NCI-H82 treated with DMSO at 0.1 percent for 48 hours (cell line): Measurements from ENCODE around the gene CYTL1.
"Not testable (repeated sequence)": the region's sequence is repeated elsewhere in the genome, so short reads cannot be mapped to it uniquely, and the experiment has no call there.

Source experiments
- DNase-seq: peaks from one replicate; lab custom pipeline; 2025; ENCODE audit not compliant: unreplicated experiment; lab: John Stamatoyannopoulos, UW

The CYTL1 gene, protein sequence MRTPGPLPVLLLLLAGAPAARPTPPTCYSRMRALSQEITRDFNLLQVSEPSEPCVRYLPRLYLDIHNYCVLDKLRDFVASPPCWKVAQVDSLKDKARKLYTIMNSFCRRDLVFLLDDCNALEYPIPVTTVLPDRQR

DNA sequence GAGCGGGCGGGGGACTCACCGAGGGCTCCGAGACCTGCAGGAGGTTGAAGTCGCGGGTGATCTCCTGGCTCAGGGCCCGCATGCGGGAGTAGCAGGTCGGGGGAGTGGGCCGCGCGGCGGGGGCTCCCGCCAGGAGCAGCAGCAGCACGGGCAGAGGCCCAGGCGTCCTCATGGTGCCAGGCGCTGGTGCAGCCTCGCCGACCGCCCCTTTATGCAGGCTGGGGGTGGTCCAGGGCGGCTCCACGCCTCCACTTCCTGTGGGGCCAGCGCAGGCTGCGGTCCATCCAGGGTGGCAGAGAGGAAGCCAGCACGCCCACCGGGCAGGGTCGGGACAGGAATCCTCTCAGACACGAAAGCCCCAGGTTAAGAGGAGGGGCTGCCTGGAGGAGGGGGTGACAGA is at the start of gene CYTL1:
CYTL1 (minus strand) TSS at position 185 of the 400 bp plus-strand sequence; CDS start at position 172, 13 bp downstream.
- no peak for DNase-seq

DNA sequence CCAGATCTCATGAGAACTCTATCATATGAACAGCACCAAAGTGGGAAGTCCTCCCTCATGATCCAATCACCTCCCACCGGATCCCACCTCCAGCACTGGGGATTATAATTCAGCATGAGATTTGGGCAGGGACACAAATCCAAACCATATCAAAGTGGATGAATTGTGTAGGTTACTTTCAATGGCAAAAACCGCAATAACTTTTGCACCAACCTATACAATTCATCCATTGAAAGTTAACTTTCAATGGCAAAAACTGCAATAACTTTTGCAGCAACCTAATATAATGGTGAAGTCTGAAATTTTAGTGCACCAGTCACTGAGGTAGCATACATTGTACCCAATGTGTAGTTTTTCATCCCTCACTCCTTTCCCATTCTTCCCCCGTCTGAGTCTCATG is 48.6 kb upstream of the CYTL1 start:
- no peak for DNase-seq

DNA sequence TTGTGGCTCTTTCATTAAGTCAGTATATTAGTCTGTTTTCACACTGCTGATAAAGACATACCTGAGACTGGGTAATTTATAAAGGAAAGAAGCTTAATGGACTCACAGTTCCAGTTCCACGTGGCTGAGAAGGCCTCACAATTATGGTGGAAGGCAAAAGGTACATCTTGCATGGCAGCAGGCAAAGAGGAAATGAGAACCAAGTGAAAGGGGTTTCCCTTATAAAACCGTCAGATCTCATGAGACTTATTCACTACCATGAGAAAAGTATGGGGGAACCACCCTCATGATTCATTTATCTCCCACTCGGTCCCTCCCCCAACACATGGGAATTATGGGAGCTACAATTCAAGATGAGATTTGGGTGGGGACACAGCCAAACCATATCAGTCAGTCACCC is 47.7 kb upstream of the CYTL1 start:
- not testable (repeated sequence) for DNase-seq

DNA sequence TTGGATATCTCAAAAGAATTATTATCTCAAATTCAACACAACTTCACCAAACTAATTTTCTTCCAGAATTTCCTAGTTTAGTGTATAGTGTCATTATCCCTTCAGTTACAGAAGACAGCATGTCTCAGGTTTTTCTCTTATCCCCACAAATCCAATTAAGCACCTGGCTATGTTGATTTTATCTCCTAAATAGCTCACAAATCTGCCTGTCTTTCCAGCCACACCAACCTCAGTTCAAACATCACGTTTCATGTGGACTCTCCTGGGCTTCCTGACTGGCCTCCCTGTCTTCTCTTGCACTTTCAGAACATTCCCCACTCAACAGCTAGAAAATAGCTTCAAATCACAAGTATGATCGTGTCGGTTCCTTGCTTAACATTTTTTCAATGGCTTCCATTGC is 46.8 kb upstream of the CYTL1 start:
- DNase-seq: peak; percentile 87

DNA sequence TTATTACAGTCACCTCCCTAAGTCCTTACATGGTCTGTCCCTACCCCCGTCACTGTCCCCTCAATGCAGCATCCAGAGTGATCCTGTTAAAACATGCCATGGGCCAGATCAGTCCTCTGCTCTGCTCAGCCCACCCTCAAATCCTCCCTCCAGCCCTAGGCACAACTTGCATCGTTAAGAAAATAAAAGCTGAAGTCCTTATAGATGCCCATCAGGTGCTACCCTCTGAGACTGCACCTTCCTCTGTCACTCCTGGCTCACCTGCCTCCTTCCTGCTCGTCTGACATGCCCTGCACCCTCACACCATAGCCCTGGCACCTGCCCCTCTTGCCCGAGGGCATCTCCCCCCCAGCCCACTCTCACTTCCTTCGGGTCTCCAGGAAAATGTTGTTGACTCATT is 36.2 kb upstream of the CYTL1 start:
- DNase-seq: no peak

DNA sequence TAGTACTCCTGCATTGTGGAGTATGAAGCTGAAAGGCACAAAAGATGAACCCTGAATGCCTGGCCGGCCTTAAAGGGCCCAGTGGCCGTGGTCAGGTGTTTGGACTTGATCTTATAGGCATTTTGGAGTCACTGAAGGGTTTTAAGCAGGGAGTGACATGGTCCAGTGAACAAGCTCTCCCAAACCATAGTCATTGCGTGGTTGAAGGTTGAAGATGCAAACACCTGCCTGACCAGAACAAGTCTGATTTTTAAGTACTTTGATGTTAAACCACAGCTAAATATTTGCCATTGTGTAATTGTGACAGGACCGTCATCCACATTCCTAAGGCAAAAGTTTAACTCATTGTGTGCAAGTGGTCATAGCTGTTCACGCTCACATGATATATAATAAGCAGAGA is 35.3 kb upstream of the CYTL1 start:
- DNase-seq: no peak

DNA sequence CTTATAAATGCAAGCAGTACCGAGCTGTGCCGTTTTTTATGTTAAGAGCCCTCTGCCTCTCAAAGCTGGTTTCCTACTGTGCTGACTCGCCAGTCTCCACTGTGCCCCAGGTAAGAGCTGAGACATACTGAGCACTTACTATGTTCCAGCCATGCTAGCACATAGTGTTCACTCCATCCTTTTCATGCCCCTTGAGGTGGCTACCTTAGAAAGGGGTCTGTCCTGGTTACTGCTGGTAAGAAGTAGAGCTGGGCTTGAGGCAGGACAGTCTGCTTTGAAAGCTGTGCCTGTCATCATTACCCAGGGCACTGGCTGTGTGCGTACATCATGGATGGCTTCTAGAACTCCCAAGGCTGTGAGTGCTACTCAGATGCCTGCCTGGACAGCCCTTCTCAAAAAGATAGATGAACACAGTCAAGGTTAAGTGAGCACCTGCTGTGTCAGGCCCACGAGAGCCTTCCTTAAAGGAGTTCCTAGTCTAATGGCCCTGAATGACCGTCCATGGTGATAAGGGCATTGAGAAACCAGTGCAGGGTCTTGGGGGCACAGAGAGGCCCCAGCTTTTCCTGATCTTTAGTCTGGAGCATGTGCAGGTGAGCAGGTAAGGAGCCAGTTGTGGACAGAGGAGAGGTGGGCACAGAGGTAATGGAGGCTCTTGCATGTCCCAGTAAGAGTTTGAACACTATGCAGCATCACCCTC is 33.6 kb upstream of the CYTL1 start:
- DNase-seq: no peak

DNA sequence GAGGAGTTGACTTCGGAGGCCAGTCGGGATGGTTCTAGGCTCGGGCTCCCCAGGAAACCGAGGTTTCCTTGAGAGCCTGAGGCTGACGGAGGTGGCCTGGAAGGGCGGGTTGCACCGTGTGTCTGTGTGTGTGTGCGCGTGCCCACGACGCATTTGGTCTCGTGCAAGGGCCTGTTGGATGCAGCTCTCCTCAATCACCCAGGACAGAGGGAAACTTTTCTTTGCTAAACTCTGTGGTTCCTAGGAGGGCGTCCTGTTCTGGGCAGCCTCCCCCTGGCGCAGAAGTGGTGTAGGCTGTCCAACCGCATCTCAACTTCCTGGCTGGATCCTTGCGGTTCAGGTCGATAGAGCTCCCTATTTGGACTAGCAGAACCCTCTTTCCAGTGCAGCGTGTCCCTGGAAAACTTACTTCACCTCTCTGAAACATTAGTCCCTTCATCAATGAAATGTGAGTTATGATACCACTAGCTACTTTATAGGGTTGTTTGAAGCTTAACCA is 33.0 kb upstream of the CYTL1 start:
- DNase-seq: no peak

DNA sequence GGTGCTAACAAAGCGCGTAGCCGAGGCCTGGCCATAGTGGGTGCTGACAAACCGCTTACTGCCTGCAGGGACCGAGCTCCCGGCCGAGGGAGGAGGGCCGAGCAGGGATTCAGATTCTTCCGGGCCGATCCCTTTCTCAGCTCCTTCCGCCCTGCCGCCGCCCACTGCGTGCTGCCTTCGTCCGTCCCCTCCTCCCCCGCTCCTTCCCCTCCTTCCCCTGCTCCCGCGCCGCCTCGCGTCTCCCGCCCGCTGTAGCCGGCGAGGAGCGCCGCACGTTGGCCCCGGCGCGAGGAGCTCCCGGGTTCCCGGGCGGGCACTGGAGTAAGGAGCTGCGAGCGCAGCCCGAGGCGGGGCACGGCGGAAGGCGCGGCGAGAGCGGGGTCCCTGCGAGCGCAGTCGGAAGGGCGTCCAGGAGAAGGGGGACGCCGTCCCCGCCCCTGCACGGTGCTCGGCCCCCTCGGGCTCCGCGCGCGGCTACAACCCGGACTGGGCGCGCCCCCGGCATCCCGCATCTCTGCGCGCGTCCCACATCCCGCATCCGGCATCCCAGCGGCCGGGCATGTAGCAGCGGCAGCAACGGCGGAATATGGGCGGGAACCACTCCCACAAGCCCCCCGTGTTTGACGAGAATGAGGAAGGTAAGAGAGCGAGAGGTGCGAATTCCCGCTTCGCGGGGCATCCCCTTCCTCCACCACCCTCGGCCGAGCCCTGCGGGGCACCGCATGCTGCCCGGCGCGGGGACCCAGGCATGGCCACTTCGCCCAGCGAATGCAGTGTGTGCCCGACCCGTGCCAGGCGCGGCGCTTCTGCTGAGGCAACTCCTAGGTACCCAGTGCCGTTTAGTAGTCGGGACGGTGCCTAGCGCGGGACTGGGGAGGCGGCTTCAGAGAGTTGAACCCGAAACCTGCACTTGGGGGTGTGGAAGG is 32.3 kb upstream of the CYTL1 start, which contains the start of gene STK32B:
STK32B (plus strand) TSS at position 203 of the 926 bp plus-strand sequence.
- peak; percentile 36 for DNase-seq

DNA sequence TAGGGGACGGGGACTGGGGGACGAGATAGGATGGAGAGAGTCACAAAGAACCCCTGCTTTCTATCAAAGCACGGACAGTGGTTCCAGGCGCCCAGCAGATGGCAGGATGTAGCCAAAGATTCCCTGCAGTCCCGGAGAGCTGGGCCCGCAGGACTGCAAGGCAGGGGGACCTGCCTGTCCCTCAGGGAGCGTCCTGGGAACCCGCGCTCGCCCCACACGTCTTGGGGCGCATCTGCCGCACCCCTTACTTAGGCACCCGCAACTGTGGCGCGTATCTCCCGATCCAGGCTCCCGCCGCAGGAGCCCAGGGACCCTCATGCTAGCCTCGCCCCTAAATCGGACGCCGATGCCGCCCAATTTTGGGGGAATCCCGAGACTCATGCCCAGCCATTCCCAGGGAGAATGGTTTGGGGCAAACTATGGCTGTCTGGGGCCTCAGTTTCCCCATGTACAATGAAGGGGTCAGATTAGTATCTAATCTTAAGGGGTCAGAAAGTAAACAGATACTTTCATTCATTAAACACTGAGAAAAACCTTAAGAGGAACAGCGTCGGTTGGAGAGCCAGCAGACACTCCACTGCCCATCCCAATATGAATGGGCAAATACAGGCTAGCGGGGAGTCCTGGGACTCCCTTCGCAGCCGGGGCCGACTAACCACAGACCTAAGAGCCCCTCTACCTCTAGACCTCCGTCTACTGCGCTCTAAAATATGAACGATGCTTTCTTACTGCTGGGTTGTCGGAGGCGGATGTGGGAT is 31.4 kb upstream of the CYTL1 start:
- DNase-seq: peak; percentile 37

DNA sequence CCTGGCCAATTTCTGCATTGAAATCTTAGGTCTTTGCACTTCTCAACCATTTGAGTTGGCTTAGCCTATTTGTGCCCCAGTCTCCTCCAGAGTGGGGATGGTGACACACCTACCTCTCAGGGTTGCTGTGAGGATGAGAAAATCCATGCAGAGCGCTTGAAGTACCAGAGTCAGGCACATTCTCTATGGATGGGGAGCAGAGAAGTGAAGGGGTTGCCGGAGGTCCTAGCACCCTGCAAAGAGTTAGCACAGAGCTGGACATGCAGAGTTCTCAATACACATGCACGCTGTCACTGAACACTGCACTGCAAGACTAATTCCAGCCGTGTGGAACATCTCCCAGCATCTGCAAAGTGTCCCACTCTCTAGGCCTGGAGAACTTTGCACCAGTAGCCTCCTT is 29.5 kb upstream of the CYTL1 start:
- DNase-seq: no peak

DNA sequence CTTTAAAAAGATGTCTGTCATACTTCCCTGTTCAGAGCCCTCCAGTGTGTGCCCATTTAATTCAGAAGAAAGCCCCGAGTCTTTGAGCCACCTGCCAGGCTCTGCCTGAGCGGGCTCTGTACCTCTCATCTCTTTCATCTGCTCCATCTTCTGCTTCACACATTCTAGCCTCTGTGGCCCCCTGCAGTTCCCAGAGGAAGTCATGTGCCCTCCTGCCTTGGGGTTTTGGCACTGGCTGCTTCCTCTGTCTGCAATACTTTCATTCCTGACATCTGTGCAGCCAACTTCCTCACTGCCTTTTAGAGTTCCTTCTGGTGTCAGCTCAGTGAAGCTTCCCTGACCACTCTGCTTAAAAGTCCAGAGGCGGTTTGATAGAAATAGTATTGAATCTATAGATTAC is 25.8 kb upstream of the CYTL1 start:
- no peak for DNase-seq

DNA sequence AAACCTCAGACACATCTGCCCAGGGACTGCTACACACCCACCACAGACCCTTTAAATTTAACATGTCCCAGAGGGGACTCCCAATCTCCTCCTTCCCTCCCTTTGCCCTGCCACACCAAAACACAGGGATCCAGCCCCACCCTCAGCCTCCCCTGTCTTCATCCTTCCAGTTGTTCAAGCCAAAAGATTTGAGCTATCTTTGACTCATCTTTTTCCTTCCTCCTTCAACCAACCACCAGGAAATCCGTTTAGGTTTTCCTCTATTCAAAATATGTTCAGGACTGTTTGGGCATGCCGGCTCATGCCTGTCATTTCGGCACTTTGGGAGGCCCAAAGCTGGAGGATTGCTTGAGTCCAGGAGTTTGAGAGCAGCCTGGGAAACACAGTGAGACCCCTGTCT is 25.1 kb upstream of the CYTL1 start:
- no peak for DNase-seq

DNA sequence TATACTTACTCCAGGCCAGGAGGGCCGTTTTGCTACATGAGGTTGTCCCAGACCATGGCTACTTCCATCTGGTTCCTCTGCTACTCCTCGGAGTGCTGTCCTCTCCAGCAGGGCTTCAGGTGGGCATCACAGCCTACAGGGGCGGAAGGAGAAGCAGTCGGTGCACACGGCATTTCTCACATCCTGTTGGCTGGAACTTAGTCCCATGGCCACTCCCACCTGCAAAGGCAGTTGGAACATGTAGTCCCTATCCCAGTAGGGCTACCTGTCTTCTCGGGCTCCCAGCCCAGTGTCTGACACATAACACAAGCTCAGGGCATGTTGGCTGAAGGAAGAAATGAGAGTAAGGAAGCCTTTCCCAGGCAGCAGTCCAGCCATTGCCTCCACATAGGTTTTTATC is 24.3 kb upstream of the CYTL1 start:
- DNase-seq: no peak

DNA sequence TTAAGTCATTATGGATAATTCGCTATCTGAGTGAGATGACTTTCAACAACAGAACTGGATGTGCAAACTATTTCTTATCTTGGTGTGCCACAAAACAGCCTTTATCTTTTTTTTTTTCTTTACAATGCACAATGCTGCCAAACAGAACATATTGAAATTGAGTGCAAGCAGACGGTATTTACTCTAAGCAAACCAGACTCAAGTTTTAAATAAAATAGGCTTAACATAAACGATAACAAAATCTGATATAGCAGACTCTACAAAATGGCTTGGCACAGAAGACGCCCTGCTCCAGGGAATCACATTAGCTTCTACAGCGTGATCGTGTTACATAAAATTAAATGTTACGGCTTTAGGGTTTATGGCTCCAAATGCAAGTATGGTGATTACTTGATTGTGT is 22.4 kb upstream of the CYTL1 start:
- DNase-seq: no peak

DNA sequence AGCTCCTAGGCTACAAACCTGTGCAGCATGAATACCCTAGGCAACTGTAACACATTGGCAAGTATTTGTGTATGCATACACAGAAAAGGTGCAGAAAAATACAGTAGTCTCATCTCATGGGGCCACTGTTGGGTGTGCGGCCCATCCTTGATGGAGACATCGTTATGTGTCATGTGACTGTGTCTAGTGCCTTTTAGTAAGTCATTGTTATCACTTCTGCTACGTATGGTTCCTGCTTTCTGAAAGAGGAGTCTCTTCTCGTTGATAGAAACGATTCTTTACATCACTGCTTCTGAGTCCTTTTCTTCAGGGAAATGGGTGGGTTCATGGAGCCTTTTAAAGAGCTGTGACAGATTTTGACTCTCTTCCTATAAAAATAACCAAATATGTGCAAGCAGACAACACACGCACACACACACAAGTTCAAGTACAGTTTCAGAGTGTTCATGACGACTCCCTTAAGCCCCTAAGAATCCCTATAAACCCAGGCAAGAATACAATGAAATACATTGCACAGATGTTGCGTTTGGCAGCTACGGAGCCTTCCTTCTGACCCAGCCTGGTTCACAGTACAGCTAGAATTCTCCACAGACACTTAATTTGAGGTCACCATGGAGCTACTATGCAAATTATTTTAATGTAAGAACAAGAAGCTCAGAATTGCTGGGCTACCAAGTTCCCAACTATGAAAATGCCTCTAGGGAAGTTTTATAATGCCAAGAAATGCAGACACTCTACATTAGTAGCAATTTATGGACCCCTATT is 21.8 kb upstream of the CYTL1 start:
- no peak for DNase-seq

DNA sequence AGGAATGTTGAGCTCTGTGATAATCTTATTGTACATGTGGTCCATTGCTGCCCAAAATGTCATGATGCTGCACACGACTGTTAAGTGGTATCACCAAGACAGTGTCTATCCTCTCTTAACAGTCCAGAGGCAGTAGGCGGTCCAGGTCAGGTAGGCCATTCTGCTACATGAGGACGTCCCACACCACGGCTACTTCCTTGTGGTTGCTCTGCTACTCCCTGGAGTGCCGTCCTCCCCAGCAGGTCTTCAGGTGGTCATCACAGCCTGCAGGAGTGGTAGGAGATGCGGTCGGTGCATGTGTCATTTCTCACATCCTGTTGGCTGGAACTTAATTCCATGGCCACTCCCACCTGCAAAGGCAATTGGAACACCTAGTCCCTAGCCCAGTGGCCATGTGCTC is 20.5 kb upstream of the CYTL1 start:
- no peak for DNase-seq

DNA sequence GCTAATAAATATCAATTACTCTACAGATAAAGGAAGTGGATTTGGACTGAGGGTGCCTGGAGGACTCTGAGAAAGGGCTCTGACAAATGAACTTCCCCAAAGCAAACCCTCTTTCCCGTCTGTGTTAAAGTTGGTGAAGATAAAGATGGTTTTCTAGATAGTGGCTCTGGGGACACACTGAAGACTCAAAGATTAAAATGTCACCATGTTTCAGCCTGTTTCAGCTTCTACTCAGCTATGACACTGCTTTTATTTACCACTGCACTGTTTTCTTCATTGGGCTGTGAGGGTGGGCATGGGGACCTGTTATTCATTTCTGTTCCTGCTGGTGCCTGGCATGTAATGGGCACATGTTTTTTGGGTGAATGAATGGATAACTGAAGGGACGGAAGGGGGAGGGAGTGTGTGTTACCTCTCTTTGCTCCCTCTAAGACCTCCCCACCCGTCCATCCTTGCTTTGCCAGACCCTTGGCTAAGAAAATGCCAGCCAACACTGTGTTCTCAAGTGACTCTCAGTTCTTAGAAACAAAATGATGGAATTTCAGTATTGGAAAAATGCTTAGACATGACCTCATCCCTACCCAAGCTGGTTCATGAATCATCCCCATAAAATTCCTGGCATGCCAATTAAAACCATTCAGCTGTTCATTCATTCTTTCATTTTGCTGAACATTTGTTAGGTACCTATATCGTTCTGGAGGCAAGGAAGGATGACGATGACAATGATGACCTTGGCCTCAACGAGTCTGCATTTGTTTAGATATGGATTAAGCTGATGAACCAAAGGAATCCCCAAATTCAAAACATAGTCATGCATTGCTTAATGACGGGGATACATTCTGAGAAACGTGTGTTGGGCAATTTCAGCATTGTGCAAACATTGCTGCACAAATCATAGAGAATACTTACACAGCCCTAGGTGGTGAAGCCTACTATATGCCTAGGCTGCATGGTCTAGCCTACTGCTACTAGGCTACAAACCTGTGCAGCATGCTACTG is 18.6 kb upstream of the CYTL1 start:
- DNase-seq: no peak

DNA sequence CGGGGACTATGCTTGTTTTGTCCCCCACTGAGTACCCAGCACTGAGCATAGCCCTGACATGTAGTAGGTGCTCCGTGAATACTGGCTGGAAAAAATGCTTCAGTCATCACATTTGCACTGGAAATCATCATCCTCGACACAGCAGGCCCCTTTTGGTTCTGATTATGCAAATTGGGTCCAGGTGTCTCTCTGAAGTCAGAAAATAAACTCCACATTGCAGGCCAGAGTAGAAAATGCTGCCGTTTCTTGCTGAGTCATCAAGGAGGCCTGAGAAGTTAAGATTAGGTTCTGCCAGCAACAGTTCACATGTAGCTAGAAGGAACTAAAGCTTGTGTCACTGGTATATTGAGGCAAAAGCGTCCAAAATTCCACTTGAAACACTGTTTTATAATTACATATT is 17.0 kb upstream of the CYTL1 start:
- DNase-seq: no peak
